RWPE2 (cell line): ENCODE results near the gene OSBPL10.
"Not testable (repeated sequence)": the region's sequence is repeated elsewhere in the genome, so short reads cannot be mapped to it uniquely, and the experiment has no call there.

Experiments used
- ATAC-seq: fragments of 200-7000 bp; cut with Tn5 transposase; 3 replicates; pipeline ENCODE4 v1.9.1; 2021; ENCODE audit warnings: low read depth
- DNase-seq: peaks from one replicate; pipeline ENCODE4 v3.0.0-alpha.2; 2020; ENCODE audit warnings: low spot score
- H3K27ac ChIP-seq: fragments of 450-650 bp; 2 replicates; pipeline ENCODE4 v1.5.1; 2017; ENCODE audit warnings: mild to moderate bottlenecking; ENCODE audit not compliant: poor library complexity, severe bottlenecking
- H3K27me3 ChIP-seq: fragments of 250-450 bp; sonication (Bioruptor Pico); 2 replicates; pipeline ENCODE4 v1.5.1; 2021; ENCODE audit warnings: mild to moderate bottlenecking, moderate library complexity; ENCODE audit not compliant: insufficient read depth, poor library complexity, severe bottlenecking
- H3K36me3 ChIP-seq: fragments of 250-450 bp; sonication (Bioruptor Pico); 2 replicates; pipeline ENCODE4 v1.5.1; 2020; ENCODE audit warnings: low read depth, mild to moderate bottlenecking, moderate library complexity
- H3K4me1 ChIP-seq: fragments of 250-450 bp; sonication (Bioruptor Pico); 2 replicates; pipeline ENCODE4 v1.5.1; 2021; ENCODE audit warnings: mild to moderate bottlenecking, moderate library complexity; ENCODE audit not compliant: insufficient read depth, poor library complexity, severe bottlenecking
- H3K4me3 ChIP-seq: fragments of 250-450 bp; sonication (Bioruptor Pico); 2 replicates; pipeline ENCODE4 v1.5.1; 2021; ENCODE audit warnings: mild to moderate bottlenecking, moderate library complexity; ENCODE audit not compliant: severe bottlenecking
- H3K9me3 ChIP-seq: fragments of 250-450 bp; sonication (Bioruptor Pico); 2 replicates; pipeline ENCODE4 v1.5.1; 2021; ENCODE audit warnings: mild to moderate bottlenecking, moderate library complexity; ENCODE audit not compliant: severe bottlenecking
- TF ChIP-seq, protein P1 (sequence below): fragments of 450-650 bp; IDR thresholded peaks from one replicate; pipeline ENCODE4 v1.5.1; 2017; ENCODE audit warnings: mild to moderate bottlenecking, moderate library complexity; ENCODE audit not compliant: poor library complexity, severe bottlenecking

The OSBPL10 gene

DNA sequence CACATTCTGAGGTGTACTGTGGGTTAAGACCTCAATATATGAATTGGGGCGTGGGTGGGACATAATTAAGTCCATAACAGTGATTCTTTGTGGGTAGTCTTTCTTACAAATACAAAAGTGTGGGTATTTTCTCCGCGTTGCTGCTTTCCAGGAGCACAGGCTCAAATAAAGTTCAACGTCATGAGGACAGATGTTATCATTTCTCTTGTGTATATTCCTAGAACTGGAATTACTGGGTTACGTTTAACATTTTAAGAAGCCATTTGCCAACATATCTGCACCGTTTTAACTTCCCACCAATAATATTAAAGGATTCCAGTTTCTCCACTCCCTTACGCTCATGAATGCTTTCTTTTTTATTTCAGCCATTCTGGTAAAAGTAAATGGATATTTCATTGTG, 40.1 kb upstream of the OSBPL10 start:
- no peaks in the 10 kb centered on the region for H3K9me3 ChIP-seq
- ATAC-seq: no peak
- TF ChIP-seq, protein P1, sequence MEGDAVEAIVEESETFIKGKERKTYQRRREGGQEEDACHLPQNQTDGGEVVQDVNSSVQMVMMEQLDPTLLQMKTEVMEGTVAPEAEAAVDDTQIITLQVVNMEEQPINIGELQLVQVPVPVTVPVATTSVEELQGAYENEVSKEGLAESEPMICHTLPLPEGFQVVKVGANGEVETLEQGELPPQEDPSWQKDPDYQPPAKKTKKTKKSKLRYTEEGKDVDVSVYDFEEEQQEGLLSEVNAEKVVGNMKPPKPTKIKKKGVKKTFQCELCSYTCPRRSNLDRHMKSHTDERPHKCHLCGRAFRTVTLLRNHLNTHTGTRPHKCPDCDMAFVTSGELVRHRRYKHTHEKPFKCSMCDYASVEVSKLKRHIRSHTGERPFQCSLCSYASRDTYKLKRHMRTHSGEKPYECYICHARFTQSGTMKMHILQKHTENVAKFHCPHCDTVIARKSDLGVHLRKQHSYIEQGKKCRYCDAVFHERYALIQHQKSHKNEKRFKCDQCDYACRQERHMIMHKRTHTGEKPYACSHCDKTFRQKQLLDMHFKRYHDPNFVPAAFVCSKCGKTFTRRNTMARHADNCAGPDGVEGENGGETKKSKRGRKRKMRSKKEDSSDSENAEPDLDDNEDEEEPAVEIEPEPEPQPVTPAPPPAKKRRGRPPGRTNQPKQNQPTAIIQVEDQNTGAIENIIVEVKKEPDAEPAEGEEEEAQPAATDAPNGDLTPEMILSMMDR: no peak
- H3K36me3 ChIP-seq: no peaks in the 10 kb centered on the region
- DNase-seq: no peak
- no peak overlapping the region for H3K4me3 ChIP-seq
- no peak overlapping the region for H3K27ac ChIP-seq
- no peaks in the 10 kb centered on the region for H3K27me3 ChIP-seq
- H3K4me1 ChIP-seq: no peaks in the 10 kb centered on the region

DNA sequence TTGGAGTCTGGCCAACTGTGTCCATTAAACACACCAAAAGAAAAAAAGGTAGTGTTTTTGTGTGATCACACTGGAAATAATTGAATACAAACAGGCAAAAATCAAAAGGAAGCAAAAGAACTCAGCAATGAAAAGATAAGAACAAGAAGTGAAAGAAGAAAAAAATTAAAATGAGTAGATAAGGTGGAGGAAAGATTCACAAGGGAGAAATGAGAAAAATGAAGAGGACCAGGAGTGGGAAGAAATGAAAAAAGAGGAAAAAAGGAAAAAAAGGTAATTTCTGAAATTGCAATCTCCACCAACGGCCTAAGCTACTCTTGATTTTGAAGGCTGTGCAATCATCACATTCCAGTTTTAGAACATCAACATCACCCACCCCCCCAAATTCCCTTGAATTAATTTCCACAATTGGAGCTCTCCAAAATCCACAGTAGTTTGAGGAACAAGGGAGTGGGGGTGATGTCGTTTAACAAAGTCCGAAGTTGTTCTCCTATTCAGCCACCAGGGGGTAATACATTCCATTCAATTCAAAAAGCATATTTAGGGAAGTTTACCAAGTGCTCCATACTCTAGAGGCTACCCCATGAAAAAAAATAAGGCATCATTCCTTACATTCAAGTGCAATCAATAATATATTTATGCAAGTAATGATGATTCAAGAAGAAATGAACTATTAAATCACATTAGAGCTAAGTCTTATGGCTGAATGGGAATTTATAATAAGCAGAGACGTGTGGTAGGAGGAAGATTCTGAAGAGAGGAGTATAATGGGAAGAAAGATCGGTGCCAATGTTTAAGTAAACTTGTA, 37.9 kb upstream of the OSBPL10 start:
- ATAC-seq: peak; percentile 71; the same call in 2 of the 3 replicates
- Histone ChIP-seq H3K27ac (no peak overlapping the region), H3K4me3 (no peak overlapping the region), H3K27me3 (no peaks in the 10 kb centered on the region), H3K4me1 (no peaks in the 10 kb centered on the region), H3K9me3 (no peaks in the 10 kb centered on the region), H3K36me3 (no peaks in the 10 kb centered on the region)
- no peak for DNase-seq
- TF ChIP-seq, protein P1: peak; percentile 82

DNA sequence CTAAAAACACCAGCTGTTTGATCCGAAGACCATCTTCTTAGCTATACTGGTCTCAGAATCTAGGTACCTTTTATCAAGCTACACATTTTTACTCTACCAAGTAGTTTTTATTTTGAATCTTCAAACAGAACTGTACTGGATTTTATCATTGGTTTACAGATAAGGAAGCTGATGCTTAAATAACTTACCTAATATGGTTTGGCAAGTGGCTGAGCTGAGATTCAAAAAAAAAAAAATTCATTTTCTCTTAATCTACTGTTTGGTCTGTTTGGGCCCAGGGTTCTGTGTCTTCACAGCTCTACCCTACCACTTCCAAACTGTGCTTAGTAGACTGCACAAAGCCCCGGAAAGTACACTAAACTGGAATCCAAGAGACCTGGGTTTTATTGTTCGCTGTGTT, 36.2 kb upstream of the OSBPL10 start:
- H3K36me3 ChIP-seq: no peaks in the 10 kb centered on the region
- DNase-seq (no peak), ATAC-seq (no peak)
- no peaks in the 10 kb centered on the region for H3K27me3 ChIP-seq
- no peak overlapping the region for H3K4me3 ChIP-seq
- H3K9me3 ChIP-seq: no peaks in the 10 kb centered on the region
- no peaks in the 10 kb centered on the region for H3K4me1 ChIP-seq
- TF ChIP-seq, protein P1: no peak
- no peak overlapping the region for H3K27ac ChIP-seq

DNA sequence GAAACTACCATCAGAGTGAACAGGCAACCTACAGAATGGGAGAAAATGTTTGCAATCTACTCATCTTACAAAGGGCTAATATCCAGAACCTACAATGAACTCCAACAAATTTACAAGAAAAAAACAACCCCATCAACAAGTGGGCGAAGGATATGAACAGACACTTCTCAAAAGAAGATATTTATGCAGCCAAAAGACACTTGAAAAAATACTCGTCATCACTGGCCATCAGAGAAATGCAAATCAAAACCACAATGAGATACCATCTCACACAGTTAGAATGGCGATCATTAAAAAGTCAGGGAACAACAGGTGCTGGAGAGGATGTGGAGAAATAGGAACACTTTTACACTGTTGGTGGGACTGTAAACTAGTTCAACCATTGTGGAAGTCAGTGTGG, 34.6 kb upstream of the OSBPL10 start:
- not testable (repeated sequence) for H3K9me3 ChIP-seq, H3K27ac ChIP-seq, DNase-seq, H3K36me3 ChIP-seq, H3K27me3 ChIP-seq, ATAC-seq, H3K4me1 ChIP-seq, H3K4me3 ChIP-seq

DNA sequence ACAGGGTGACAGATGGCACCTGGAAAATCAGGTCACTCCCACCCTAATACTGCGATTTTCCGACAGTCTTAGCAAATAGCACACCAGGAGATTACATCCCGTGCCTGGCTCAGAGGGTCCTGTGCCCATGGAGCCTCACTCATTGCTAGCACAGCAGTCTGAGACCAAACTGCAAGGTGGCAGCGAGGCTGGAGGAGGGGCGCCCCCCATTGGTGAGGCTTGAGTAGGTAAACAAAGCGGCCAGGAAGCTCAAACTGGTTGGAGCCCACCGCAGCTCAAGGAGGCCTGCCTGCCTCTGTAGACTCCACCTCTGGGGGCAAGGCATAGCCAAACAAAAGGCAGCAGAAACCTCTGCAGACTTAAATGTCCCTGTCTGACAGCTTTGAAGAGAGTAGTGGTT, 29.6 kb upstream of the OSBPL10 start:
- not testable (repeated sequence) for H3K27me3 ChIP-seq, H3K4me1 ChIP-seq, H3K9me3 ChIP-seq, ATAC-seq, H3K27ac ChIP-seq, DNase-seq, H3K4me3 ChIP-seq, H3K36me3 ChIP-seq

DNA sequence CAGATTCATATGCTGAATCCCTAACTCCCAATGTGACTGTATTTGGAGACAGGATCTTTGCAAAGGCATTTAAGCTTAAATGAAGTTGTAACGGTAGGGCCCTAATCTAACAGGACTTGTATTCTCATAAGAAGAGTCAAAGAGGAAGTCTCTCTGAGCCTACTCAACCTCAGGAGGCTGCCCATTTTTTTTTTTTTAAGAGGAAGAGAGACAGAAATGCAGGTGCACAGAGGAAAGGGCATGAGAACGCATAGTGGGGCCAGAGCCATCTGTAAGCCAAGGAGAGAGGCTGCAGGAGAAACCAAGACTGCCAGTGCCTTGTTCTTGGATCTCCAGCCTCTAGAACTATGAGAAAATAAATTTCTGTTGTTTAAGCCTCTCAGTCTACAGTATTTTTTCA, 28.9 kb upstream of the OSBPL10 start:
- no peaks in the 10 kb centered on the region for H3K36me3 ChIP-seq
- no peaks in the 10 kb centered on the region for H3K27me3 ChIP-seq
- no peak overlapping the region for H3K27ac ChIP-seq
- H3K4me1 ChIP-seq: no peaks in the 10 kb centered on the region
- ATAC-seq (no peak), DNase-seq (no peak)
- TF ChIP-seq, protein P1: no peak
- H3K9me3 ChIP-seq: no peaks in the 10 kb centered on the region
- no peak overlapping the region for H3K4me3 ChIP-seq
